GM19397 (cell line): ENCODE results near the gene PALB2.

ENCODE experiments used
- ATAC-seq: cut with Tn5 transposase; IDR thresholded peaks from one replicate; pipeline ENCODE4 v1.9.1; 2021; ENCODE audit warnings: mild to moderate bottlenecking, moderate library complexity; ENCODE audit not compliant: unreplicated experiment

The PALB2 gene

DNA sequence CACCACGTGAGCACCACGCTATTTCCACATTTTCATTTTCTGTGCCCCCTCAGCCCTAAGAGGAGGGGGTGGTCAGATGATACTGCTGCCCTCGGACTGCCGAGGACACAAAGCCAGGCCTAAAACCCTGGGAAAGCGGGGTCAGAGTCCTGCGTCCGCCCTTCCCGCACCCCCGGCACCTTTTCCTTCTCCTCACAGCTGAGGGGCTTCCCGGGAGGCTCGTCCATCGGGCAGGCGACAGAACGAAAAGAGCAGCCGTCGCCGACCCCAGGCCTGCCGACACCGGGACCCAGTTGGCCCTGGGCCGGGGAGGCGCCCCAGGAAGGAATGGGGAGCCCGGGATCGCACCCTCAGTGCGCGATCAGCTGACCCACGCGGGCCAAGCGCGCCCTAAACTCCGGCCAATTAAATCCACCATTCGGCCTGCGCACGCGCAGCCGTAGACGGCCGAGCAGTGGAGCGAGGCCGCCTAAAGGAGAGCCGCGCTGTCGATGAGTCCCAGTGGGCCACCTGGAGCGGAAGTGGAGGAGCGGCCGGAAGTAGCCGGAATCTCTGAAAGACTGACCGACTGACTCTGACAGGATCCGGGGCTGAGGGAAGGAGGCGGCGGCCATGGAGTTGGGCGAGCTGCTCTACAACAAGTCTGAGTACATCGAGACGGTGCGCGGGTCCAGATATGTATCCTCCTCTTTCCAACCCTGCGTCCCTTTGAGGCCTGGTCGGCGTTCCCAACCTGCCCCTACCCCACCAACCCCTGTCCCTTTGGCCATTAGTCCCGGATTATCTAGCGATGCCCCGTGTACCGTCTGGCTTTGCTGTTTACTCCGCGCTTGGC is at the start of gene PALB2, which contains the start of gene DCTN5:
TSS of gene PALB2 (minus strand) at position 380 of the 835 bp plus-strand sequence. CDS start at position 227, 153 bp downstream.
TSS of gene DCTN5 (plus strand) at position 536 of the 835 bp plus-strand sequence. CDS start at position 613, 77 bp downstream.
- ATAC-seq, result peak; percentile 98

DNA sequence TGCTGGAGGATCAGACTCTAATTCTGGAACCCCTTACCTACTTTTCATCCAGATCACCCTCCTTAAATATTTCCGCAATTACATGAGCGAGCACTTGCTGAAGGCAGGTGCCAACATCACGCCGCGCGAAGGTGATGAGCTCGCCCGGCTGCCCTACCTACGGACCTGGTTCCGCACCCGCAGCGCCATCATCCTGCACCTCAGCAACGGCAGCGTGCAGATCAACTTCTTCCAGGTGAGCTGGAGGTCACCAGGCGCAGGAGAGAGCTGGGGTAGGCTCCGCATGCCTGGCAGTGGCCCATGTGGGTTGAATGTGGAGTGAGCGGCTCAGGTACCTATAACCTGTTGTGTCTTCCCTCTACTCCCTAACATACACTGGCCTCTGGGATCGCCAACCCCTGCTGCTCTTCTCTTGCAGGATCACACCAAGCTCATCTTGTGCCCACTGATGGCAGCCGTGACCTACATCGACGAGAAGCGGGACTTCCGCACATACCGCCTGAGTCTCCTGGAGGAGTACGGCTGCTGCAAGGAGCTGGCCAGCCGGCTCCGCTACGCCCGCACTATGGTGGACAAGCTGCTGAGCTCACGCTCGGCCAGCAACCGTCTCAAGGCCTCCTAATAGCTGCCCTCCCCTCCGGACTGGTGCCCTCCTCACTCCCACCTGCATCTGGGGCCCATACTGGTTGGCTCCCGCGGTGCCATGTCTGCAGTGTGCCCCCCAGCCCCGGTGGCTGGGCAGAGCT is 48.5 kb upstream of the PALB2 start:
- no peak for ATAC-seq

DNA sequence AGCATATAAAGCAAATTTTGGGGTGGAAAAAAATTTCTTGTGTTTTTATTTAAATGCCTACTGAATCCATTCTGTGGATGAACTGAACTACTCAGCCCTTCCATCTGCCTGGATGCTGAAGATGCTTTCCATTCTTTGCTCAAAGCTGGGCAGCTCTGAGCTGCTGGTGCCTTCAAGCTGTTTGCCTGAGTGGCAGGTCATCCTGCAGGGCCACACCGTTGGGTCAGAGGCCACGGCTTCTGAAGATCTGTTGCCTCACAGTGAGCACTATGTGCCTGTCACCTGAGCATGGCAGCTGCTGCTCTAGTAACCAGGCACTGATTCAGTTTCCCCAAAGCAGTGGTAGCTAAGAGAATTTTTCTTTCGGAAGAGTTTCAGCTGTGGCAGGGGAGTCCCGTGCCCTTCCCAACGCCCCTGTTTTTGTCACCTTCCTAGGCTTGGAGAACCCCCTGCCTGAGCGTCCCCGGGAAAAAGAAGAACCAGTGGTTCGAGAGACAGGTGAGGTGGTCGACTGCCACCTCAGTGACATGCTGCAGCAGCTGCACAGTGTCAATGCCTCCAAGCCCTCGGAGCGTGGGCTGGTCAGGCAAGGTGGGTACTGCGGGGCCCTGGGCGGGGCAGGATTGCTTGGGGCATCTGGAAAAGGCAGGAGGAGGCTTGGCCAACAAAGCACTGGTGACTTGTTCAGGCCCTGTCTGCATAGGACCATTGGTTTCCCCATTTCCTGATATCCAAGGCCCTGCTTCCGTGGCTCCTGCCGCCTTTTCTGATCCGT is 46.1 kb upstream of the PALB2 start:
- ATAC-seq, result no peak

DNA sequence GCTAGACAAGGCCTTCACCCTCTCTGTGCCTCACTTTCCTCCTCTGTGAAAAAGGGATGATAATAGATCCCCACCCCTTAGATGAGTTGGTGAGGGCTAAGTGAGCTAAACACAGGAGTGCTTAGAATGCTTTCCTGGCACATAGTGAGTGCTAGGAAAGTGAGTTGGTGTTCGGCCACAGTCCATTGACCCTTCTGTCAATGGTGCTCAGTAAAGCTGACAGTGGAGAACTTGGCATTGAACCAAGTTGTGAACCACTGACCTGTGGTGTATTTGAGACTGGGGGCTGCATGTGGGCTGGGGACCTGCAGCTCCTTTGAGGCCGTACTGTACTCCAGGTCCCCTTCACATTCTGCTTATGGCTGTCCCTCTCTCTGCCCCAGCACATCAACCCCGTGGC is 42.4 kb upstream of the PALB2 start:
- ATAC-seq, result no peak

- no peak for ATAC-seq
These were observed 41.1 kb upstream of the PALB2 start for GRCh38 chr16:23682181-23682580.

GRCh38 chr16:23679986-23680336 is 38.9 kb upstream of the PALB2 start:
- no peak for ATAC-seq

- no peak for ATAC-seq
These were observed 38.3 kb upstream of the PALB2 start for GRCh38 chr16:23679274-23679985.

DNA sequence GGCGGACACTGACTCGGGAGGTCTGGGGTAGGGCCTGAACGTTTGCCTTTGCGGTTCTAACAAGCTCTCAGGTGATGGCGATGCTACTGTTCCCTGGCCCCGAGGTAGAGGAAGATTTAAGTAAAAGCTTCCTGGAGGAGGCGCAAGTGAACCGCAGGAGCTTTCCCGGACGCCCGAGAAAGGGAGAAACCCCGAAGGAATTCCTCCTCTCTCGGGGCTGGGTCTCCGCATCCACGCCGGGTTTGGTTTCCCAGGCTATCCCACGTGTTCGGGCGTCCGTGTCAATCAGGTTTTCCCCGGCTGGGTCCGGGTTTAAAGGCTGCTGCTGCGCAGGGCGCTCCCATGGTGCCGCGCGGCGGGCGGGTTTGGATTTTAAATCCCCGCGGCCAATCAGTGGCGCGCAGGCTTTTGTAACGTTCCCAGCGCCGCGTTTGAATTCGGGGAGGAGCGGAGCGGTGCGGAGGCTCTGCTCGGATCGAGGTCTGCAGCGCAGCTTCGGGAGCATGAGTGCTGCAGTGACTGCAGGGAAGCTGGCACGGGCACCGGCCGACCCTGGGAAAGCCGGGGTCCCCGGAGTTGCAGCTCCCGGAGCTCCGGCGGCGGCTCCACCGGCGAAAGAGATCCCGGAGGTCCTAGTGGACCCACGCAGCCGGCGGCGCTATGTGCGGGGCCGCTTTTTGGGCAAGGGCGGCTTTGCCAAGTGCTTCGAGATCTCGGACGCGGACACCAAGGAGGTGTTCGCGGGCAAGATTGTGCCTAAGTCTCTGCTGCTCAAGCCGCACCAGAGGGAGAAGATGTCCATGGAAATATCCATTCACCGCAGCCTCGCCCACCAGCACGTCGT is 37.5 kb upstream of the PALB2 start, which contains the start of gene PLK1:
TSS of gene PLK1 (plus strand) at position 460 of the 844 bp plus-strand sequence. CDS start at position 504, 44 bp downstream.
- peak; percentile 82 for ATAC-seq

GRCh38 chr16:23676924-23677480 is 35.9 kb upstream of the PALB2 start:
- no peak for ATAC-seq

DNA sequence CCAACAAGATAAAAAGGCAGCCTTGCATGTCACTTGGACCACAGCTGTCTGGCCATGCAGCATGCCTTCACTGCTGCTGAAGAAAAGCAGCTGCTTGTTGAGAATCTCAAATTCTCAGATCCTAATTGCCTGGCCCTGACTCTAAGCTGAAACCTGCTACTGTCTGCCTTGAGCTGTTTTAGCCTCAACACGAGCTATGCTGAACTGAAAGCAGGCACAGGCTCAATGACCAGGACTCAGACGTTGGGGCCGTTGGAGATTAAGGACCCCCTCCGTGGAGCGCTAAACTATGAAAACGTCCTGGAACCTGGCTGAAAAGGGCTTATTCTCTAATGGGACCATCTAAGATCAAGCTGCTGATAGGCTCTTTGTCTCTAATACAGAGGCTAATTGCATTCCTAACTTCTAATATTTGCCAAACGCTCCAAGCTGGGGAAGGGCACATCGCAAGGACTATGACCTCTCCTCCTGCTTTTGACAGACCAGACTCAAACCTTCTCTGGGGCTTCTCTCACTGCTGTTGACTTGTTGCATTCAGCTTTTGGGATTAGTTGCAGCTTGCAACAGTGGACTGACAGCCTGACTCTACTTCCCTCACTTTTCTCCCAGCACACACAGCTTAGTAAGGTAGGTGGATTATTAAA is 33.0 kb upstream of the PALB2 start:
- ATAC-seq, result no peak

DNA sequence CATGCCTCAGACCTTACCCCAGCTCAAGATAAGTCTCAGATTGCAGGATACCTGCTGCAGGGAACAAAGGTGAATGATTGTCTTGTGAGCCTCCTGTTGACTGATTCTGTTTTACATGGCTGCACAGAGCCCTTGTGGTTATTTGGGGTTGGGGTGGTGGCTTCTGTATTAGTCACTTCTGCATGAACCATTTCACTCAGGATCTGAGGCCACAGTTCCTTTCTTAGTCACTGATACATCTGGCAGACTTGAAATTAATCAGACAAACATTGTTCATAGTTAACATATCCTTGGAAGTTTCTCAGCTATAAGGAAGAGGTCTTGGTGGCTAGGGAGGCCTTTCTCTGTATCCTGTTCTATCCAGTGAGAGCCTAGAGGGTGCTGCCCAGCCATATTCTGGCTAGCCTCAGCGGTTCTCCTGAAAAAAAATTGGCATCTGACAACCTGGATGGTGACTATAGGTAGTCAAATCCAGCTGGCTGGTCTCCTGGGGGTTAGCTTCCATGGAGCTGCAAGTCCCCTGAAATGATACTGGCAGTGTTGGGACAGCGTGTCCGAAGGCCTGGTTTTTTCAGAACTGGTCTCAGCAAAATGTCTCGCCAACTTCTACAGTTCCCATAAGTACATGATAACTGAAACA is 29.1 kb upstream of the PALB2 start:
- peak; percentile 80 for ATAC-seq

DNA sequence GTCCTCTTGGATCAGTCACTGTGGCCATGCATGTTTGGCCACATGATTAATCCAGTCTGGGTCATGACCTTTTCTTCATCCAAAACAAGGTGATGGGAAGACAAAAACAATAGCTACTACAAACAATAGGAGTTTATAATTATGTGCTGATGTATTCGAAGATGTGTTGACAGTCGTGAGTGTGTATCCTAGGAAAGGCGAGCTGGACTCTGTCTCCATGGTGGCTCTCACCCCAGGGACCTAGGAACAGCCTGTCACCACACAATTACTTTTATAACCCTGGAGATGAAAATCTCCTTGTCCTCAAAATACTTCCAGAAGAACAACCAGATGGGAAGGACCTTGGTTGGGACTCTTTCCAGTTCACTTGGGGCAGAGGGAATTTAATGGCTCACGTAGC is 27.8 kb upstream of the PALB2 start:
- ATAC-seq, result no peak

GRCh38 chr16:23668225-23668624 is 27.1 kb upstream of the PALB2 start:
- no peak for ATAC-seq

- no peak for ATAC-seq
These were observed 26.2 kb upstream of the PALB2 start for GRCh38 chr16:23667355-23667659.

DNA sequence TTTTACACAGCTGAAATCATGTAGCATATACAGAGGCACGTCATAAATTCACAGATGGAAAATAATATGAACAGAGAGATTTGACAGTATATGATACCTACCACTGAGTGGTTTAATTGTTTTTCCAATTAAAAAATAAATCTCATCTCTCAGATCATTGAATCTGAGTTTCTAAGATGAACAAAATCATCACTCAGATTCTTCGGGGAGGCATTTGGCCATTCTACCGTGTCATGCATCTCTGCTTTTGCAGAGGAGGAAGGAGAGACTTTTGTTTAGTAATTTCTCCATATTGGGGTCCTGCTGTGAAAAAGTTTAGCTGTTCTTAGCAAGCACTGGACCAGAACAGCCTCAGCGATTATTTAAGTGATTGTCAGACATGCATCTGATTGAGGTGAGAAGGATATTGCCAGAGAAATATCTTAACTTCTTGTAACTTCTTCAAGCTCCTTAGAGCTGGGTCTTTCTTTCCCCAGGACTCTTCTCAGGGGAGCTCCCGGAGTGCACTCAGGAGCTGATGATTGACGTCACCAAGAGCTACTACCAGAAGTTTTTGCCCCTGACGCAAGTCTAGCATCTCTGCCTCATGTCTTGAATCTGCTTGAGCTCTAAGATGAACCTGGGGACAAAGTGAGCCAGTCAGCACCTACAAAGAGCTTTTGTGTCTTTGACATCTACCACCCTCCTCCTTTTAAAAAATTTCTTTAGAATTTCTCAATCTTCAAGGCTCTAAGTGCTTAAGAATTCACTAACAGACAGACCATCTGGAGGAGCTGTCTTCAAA is 25.7 kb upstream of the PALB2 start:
- ATAC-seq, result no peak

- ATAC-seq, result no peak
These were observed 22.8 kb upstream of the PALB2 start for GRCh38 chr16:23663918-23664317.

DNA sequence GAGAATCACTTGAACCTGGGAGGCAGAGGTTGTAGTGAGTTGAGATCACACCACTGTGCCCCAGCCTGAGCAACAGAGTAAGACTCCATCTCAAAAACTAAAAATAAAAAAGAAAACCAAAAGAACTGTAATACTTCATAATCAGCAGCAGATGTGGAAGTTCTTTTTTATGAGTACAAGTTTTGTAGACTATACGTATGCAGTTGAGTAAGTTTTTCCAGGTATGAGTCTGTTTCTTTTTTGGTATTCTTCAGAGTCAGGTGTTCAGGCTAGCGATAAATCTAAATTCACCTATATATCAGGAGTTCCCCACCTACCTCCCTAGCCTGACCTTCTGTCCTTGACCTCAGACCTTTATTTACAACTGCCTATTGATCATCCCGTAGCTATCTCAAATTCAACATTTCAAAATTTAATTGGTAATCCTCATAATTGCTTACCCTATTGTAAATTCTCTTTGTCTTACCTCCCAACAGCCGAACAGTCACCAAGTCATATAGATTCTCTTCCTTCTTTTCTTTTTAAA is 10.9 kb upstream of the PALB2 start:
- ATAC-seq, result no peak
